SK-N-SH treated with all-trans-retinoic acid at 6 μM for 48 hours (cell line): ENCODE measurements around the gene PCED1A.

ENCODE experiments used
- ATAC-seq: fragments of 200-7000 bp; cut with Tn5 transposase; 3 replicates; pipeline ENCODE4 v1.9.1; 2020; ENCODE audit warnings: mild to moderate bottlenecking, moderate library complexity
- ARNTL ChIP-seq: fragments of 450-650 bp; formaldehyde crosslinking; IDR thresholded peaks from 2 replicates; pipeline ENCODE4 v1.5.0; 2020; ENCODE audit warnings: low read depth, mild to moderate bottlenecking, moderate library complexity, borderline replicate concordance
- BACH2 ChIP-seq: fragments of 250-450 bp; sonication (Bioruptor Pico); IDR thresholded peaks from 2 replicates; pipeline ENCODE4 v1.9.0; 2021; ENCODE audit warnings: mild to moderate bottlenecking, borderline replicate concordance
- ESRRG ChIP-seq: fragments of 250-450 bp; sonication (Bioruptor Pico); IDR thresholded peaks from 2 replicates; pipeline ENCODE4 v1.6.1; 2021; ENCODE audit warnings: mild to moderate bottlenecking
- GLIS3 ChIP-seq: fragments of 250-450 bp; sonication (Bioruptor Pico); IDR thresholded peaks from 2 replicates; pipeline ENCODE4 v1.5.0; 2020; ENCODE audit warnings: mild to moderate bottlenecking, moderate library complexity
- ISL1 ChIP-seq: fragments of 250-450 bp; sonication (Bioruptor Pico); IDR thresholded peaks from 2 replicates; pipeline ENCODE4 v2.1.2; 2022; ENCODE audit warnings: mild to moderate bottlenecking, moderate library complexity
- OSR1 ChIP-seq: fragments of 250-450 bp; sonication (Bioruptor Pico); IDR thresholded peaks from 2 replicates; pipeline ENCODE4 v1.8.0; 2022; ENCODE audit warnings: moderate library complexity, mild to moderate bottlenecking, inconsistent platforms
- POU6F1 ChIP-seq: fragments of 250-450 bp; sonication (Bioruptor Pico); IDR thresholded peaks from 2 replicates; pipeline ENCODE4 v1.8.0; 2021; ENCODE audit warnings: low read depth, mild to moderate bottlenecking, moderate library complexity, borderline replicate concordance
- PPARA ChIP-seq: fragments of 250-450 bp; sonication (Bioruptor Pico); IDR thresholded peaks from 2 replicates; pipeline ENCODE4 v1.5.0; 2020; ENCODE audit warnings: mild to moderate bottlenecking, borderline replicate concordance
- SNAI2 ChIP-seq: fragments of 250-450 bp; sonication (Bioruptor Pico); IDR thresholded peaks from 2 replicates; pipeline ENCODE4 v1.5.0; 2020; ENCODE audit warnings: mild to moderate bottlenecking, moderate library complexity
- TCF4 ChIP-seq: fragments of 250-450 bp; sonication (Bioruptor Pico); IDR thresholded peaks from 2 replicates; pipeline ENCODE4 v1.8.0; 2021; ENCODE audit warnings: mild to moderate bottlenecking, moderate library complexity, borderline replicate concordance
- TOX ChIP-seq: fragments of 250-450 bp; sonication (Bioruptor Pico); IDR thresholded peaks from 2 replicates; pipeline ENCODE4 v1.8.0; 2021; ENCODE audit warnings: mild to moderate bottlenecking, moderate library complexity, borderline replicate concordance
- ZC3H10 ChIP-seq: fragments of 250-450 bp; sonication (Bioruptor Pico); IDR thresholded peaks from 2 replicates; pipeline ENCODE4 v1.5.1; 2021; ENCODE audit warnings: mild to moderate bottlenecking, moderate library complexity
- ZNF70 ChIP-seq: fragments of 450-650 bp; formaldehyde crosslinking; IDR thresholded peaks from 2 replicates; pipeline ENCODE4 v1.5.0; 2020; ENCODE audit warnings: mild to moderate bottlenecking, moderate library complexity
- ZNF8 ChIP-seq: fragments of 450-650 bp; formaldehyde crosslinking; IDR thresholded peaks from 2 replicates; pipeline ENCODE4 v1.5.0; 2020; ENCODE audit warnings: mild to moderate bottlenecking, moderate library complexity
- TF ChIP-seq, protein P1 (sequence below): fragments of 250-450 bp; sonication (Bioruptor Pico); IDR thresholded peaks from 2 replicates; pipeline ENCODE4 v1.8.0; 2020; ENCODE audit warnings: mild to moderate bottlenecking, moderate library complexity, borderline replicate concordance
- TF ChIP-seq, protein P2 (sequence below): fragments of 250-450 bp; sonication (Bioruptor Pico); IDR thresholded peaks from 2 replicates; pipeline ENCODE4 v1.5.1; 2021; ENCODE audit warnings: mild to moderate bottlenecking, moderate library complexity
- TF ChIP-seq, protein P3 (sequence below): fragments of 250-450 bp; sonication (Bioruptor Pico); IDR thresholded peaks from 2 replicates; pipeline ENCODE4 v1.5.0; 2020; ENCODE audit warnings: mild to moderate bottlenecking, moderate library complexity

PCED1A gene

GRCh38 chr20:2799688-2800520, 40.6 kb downstream of the PCED1A start (continued):
- TF ChIP-seq POU6F1 (no peak), ZC3H10 (CRISPR knock-in tag) (no peak)

GRCh38 chr20:2799271-2799670, 41.2 kb downstream of the PCED1A start:
- ATAC-seq: peak; percentile 7; the same call in 2 of the 3 replicates
- TF ChIP-seq ARNTL (CRISPR knock-in tag) (no peak), TOX (CRISPR knock-in tag) (no peak), POU6F1 (no peak), GLIS3 (no peak), ISL1 (no peak), TCF4 (CRISPR knock-in tag) (no peak)

- peak; percentile 10; the same call in 2 of the 3 replicates for ATAC-seq
- TF ChIP-seq ISL1: no peak
- no peak for TF ChIP-seq OSR1 (CRISPR knock-in tag)
- no peak for TF ChIP-seq ARNTL (CRISPR knock-in tag)
- TF ChIP-seq POU6F1: no peak
- TF ChIP-seq SNAI2 (CRISPR knock-in tag): no peak
- TF ChIP-seq, all 23 proteins: peak for 0
Measured at GRCh38 chr20:2798814-2799213, 41.6 kb downstream of the PCED1A start.

GRCh38 chr20:2798095-2798805, 42.2 kb downstream of the PCED1A start:
- no peak for ATAC-seq
- no peak for TF ChIP-seq GLIS3
- no peak for TF ChIP-seq ARNTL (CRISPR knock-in tag)
- TF ChIP-seq ZNF70 (CRISPR knock-in tag): no peak

DNA sequence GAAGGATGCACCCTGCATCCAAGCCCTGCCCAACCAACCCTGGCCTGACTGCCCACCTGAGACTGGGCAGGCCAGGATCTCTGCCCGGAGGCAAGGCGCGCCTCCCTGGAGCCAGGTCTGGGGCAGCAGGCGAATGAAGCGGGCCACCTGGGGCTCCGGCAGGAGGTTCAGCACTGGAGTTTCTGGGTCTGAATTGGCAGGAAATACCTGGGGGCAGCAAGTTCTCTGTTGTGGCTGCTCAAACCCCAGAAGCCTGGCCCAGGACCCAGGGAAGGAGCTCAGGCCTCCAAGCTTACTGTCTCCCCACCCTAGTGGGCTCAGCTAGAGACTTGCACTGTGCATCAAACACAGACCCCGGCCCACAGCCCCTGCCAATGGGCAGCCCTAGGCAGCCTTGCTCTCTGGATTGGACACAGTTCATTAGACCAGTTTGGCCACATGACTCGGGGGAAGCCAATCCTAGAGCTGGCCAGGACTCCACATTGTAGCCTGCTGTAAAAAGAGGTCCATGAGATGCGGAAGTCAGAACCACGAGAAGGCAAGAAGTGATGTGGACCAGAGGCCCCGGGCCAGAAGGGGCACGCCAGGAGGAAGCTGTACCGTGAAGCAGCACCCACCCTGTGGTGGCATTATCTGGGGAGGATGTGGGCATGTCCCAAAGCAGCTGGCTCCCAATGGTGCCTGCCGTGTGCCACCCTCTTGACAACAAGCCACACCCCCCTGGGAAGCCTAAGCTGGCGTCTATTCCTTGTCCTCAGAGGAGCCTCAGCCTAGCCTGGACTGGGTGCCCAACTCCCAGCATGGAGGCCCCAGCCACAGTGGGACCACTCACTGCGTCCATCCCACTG, 43.1 kb downstream of the PCED1A start:
- no peak for ATAC-seq
- TF ChIP-seq ARNTL (CRISPR knock-in tag) (no peak), POU6F1 (no peak), BACH2 (CRISPR knock-in tag) (no peak), PPARA (no peak), OSR1 (CRISPR knock-in tag) (no peak), TOX (CRISPR knock-in tag) (no peak), ESRRG (no peak), ZNF8 (CRISPR knock-in tag) (no peak)
- TF ChIP-seq, protein P1, sequence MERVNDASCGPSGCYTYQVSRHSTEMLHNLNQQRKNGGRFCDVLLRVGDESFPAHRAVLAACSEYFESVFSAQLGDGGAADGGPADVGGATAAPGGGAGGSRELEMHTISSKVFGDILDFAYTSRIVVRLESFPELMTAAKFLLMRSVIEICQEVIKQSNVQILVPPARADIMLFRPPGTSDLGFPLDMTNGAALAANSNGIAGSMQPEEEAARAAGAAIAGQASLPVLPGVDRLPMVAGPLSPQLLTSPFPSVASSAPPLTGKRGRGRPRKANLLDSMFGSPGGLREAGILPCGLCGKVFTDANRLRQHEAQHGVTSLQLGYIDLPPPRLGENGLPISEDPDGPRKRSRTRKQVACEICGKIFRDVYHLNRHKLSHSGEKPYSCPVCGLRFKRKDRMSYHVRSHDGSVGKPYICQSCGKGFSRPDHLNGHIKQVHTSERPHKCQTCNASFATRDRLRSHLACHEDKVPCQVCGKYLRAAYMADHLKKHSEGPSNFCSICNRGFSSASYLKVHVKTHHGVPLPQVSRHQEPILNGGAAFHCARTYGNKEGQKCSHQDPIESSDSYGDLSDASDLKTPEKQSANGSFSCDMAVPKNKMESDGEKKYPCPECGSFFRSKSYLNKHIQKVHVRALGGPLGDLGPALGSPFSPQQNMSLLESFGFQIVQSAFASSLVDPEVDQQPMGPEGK: no peak
- TF ChIP-seq, protein P2, sequence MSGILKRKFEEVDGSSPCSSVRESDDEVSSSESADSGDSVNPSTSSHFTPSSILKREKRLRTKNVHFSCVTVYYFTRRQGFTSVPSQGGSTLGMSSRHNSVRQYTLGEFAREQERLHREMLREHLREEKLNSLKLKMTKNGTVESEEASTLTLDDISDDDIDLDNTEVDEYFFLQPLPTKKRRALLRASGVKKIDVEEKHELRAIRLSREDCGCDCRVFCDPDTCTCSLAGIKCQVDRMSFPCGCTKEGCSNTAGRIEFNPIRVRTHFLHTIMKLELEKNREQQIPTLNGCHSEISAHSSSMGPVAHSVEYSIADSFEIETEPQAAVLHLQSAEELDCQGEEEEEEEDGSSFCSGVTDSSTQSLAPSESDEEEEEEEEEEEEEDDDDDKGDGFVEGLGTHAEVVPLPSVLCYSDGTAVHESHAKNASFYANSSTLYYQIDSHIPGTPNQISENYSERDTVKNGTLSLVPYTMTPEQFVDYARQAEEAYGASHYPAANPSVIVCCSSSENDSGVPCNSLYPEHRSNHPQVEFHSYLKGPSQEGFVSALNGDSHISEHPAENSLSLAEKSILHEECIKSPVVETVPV (CRISPR knock-in tag): no peak
- TF ChIP-seq, protein P3, sequence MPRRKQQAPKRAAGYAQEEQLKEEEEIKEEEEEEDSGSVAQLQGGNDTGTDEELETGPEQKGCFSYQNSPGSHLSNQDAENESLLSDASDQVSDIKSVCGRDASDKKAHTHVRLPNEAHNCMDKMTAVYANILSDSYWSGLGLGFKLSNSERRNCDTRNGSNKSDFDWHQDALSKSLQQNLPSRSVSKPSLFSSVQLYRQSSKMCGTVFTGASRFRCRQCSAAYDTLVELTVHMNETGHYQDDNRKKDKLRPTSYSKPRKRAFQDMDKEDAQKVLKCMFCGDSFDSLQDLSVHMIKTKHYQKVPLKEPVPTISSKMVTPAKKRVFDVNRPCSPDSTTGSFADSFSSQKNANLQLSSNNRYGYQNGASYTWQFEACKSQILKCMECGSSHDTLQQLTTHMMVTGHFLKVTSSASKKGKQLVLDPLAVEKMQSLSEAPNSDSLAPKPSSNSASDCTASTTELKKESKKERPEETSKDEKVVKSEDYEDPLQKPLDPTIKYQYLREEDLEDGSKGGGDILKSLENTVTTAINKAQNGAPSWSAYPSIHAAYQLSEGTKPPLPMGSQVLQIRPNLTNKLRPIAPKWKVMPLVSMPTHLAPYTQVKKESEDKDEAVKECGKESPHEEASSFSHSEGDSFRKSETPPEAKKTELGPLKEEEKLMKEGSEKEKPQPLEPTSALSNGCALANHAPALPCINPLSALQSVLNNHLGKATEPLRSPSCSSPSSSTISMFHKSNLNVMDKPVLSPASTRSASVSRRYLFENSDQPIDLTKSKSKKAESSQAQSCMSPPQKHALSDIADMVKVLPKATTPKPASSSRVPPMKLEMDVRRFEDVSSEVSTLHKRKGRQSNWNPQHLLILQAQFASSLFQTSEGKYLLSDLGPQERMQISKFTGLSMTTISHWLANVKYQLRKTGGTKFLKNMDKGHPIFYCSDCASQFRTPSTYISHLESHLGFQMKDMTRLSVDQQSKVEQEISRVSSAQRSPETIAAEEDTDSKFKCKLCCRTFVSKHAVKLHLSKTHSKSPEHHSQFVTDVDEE (CRISPR knock-in tag): no peak
